RWPE2 (cell line): Measurements from ENCODE around the gene EGFLAM.

Source experiments
- ATAC-seq: fragments of 200-7000 bp; cut with Tn5 transposase; 3 replicates; pipeline ENCODE4 v1.9.1; 2021; ENCODE audit warnings: low read depth
- DNase-seq: peaks from one replicate; pipeline ENCODE4 v3.0.0-alpha.2; 2020; ENCODE audit warnings: low spot score
- H3K27ac ChIP-seq: fragments of 450-650 bp; 2 replicates; pipeline ENCODE4 v1.5.1; 2017; ENCODE audit warnings: mild to moderate bottlenecking; ENCODE audit not compliant: poor library complexity, severe bottlenecking
- H3K27me3 ChIP-seq: fragments of 250-450 bp; sonication (Bioruptor Pico); 2 replicates; pipeline ENCODE4 v1.5.1; 2021; ENCODE audit warnings: mild to moderate bottlenecking, moderate library complexity; ENCODE audit not compliant: insufficient read depth, poor library complexity, severe bottlenecking
- H3K36me3 ChIP-seq: fragments of 250-450 bp; sonication (Bioruptor Pico); 2 replicates; pipeline ENCODE4 v1.5.1; 2020; ENCODE audit warnings: low read depth, mild to moderate bottlenecking, moderate library complexity
- H3K4me1 ChIP-seq: fragments of 250-450 bp; sonication (Bioruptor Pico); 2 replicates; pipeline ENCODE4 v1.5.1; 2021; ENCODE audit warnings: mild to moderate bottlenecking, moderate library complexity; ENCODE audit not compliant: insufficient read depth, poor library complexity, severe bottlenecking
- H3K4me3 ChIP-seq: fragments of 250-450 bp; sonication (Bioruptor Pico); 2 replicates; pipeline ENCODE4 v1.5.1; 2021; ENCODE audit warnings: mild to moderate bottlenecking, moderate library complexity; ENCODE audit not compliant: severe bottlenecking
- H3K9me3 ChIP-seq: fragments of 250-450 bp; sonication (Bioruptor Pico); 2 replicates; pipeline ENCODE4 v1.5.1; 2021; ENCODE audit warnings: mild to moderate bottlenecking, moderate library complexity; ENCODE audit not compliant: severe bottlenecking
- CTCF ChIP-seq: fragments of 450-650 bp; IDR thresholded peaks from one replicate; pipeline ENCODE4 v1.5.1; 2017; ENCODE audit warnings: mild to moderate bottlenecking, moderate library complexity; ENCODE audit not compliant: poor library complexity, severe bottlenecking

The EGFLAM gene

GRCh38 chr5:38290028-38290653 lies 31.8 kb downstream of the EGFLAM start:
- H3K36me3 ChIP-seq = no peaks in the 10 kb centered on the region
- DNase-seq (no peak), ATAC-seq (no peak)
- H3K27me3 ChIP-seq = peaks cover 16% of the 10 kb centered on the region
- no peaks in the 10 kb centered on the region for H3K4me1 ChIP-seq
- no peak for TF ChIP-seq CTCF
- no peaks in the 10 kb centered on the region for H3K9me3 ChIP-seq
- no peak overlapping the region for H3K4me3 ChIP-seq
- no peak overlapping the region for H3K27ac ChIP-seq

- Histone ChIP-seq H3K4me3 (no peak overlapping the region), H3K27me3 (peaks cover 26% of the 10 kb centered on the region), H3K36me3 (no peaks in the 10 kb centered on the region), H3K27ac (no peak overlapping the region), H3K9me3 (no peaks in the 10 kb centered on the region), H3K4me1 (no peaks in the 10 kb centered on the region)
- no peak for DNase-seq
- ATAC-seq = 0 out of 3 replicates have a peak, but pooled peaks have one; percentile 33
- TF ChIP-seq CTCF = no peak
Measured at GRCh38 chr5:38291355-38291754, 33.0 kb downstream of the EGFLAM start.

GRCh38 chr5:38292228-38292627 lies 33.9 kb downstream of the EGFLAM start:
- Histone ChIP-seq H3K9me3 (no peaks in the 10 kb centered on the region), H3K4me1 (no peaks in the 10 kb centered on the region), H3K36me3 (no peaks in the 10 kb centered on the region), H3K27me3 (peaks cover 32% of the 10 kb centered on the region), H3K27ac (no peak overlapping the region), H3K4me3 (no peak overlapping the region)
- DNase-seq (no peak), ATAC-seq (no peak)
- no peak for TF ChIP-seq CTCF

GRCh38 chr5:38295751-38296150 lies 37.4 kb downstream of the EGFLAM start:
- DNase-seq (no peak), ATAC-seq (no peak)
- Histone ChIP-seq H3K36me3 (no peaks in the 10 kb centered on the region), H3K9me3 (no peaks in the 10 kb centered on the region), H3K4me1 (no peaks in the 10 kb centered on the region), H3K27ac (no peak overlapping the region), H3K27me3 (peaks cover 32% of the 10 kb centered on the region), H3K4me3 (no peak overlapping the region)
- no peak for TF ChIP-seq CTCF

GRCh38 chr5:38297830-38298608 lies 39.7 kb downstream of the EGFLAM start:
- Histone ChIP-seq H3K4me3 (no peak overlapping the region), H3K27ac (no peak overlapping the region), H3K9me3 (no peaks in the 10 kb centered on the region), H3K27me3 (peaks cover 32% of the 10 kb centered on the region), H3K36me3 (no peaks in the 10 kb centered on the region), H3K4me1 (no peaks in the 10 kb centered on the region)
- DNase-seq = no peak
- no peak for TF ChIP-seq CTCF
- 0 out of 3 replicates have a peak, but pooled peaks have one; percentile 12 for ATAC-seq
